ENCODE data around the gene EMC6. TPM values are rescaled to one million over a fixed set of nuclear protein-coding genes. Genes with fewer than 3 reads are reported as not detected.

Gene EMC6
- total RNA-seq, 1 donor from 2014 or later, result 44.4 TPM

- H3K27ac Mint-ChIP-seq (ENCODE audit: unreplicated experiment), result no peak overlapping the region
- no peak overlapping the region for H3K4me3 Mint-ChIP-seq (ENCODE audit: unreplicated experiment)
- H3K4me1 Mint-ChIP-seq (ENCODE audit: low read depth, unreplicated experiment), result no peaks in the 10 kb centered on the region
- no peaks in the 10 kb centered on the region for H3K36me3 Mint-ChIP-seq (ENCODE audit: unreplicated experiment)
- H3K27me3 Mint-ChIP-seq (ENCODE audit: unreplicated experiment), result peaks cover 4% of the 10 kb centered on the region
- no peak for DNase-seq
- H3K9me3 Mint-ChIP-seq (ENCODE audit: unreplicated experiment), result peaks cover 1% of the 10 kb centered on the region
- no peak for TF ChIP-seq CTCF (IDR thresholded peaks at IDR 0.05; ENCODE audit: partially characterized antibody, unreplicated experiment)
Observed at GRCh38 chr17:3710951-3711383, 42.4 kb downstream of the EMC6 start.

DNA sequence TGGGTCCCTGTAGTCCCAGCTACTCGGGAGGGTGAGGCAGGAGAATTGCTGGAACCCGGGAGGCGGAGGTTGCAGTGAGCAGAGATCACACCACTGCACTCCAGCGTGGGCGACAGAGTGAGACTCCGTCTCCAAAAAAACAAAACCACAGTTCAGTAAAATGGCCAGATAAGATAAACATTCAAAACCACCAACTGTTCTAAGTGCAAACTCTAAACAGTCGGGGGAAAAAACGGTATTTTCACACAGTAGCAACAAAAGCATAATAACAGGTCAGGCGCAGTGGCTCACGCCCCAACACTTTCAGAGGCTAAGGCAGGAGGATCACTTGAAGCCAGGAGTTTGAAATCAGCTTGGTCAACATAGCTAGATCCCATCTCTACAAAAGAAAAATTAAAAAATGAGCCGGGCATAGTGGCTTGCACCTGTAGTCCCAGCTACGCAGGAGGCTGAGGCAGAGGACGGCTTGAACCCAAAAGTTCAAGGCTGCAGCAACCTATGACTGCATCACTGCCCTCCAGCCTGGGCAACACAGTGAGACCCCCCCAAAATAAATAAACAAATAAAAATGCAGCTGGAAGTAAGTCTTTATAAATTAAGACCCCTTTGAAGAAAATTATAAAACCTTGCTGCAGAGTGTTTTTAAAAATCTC lies 44.3 kb downstream of the EMC6 start:
- Mint-ChIP-seq H3K27ac (ENCODE audit: unreplicated experiment) (no peak overlapping the region), H3K9me3 (ENCODE audit: unreplicated experiment) (peaks cover 1% of the 10 kb centered on the region), H3K4me1 (ENCODE audit: low read depth, unreplicated experiment) (no peaks in the 10 kb centered on the region)

DNA sequence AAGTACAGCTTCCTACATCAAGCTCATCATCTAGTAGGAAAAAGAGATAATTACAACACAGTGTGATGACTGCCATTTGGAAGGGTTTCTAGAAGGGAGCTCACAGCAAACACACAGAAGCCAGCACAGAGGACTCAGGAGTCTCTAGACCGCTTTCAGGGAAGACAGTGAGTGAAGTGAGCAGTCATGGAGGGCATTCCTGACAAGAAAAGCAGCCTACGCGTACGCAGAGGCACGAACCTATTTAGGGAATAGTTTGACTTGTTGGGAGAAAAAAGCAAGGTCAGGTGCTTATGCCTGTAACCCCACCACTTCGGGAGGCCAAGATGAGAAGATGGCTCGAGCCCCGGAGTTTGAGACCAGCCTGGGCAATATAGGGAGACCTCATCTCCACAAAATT lies 46.7 kb downstream of the EMC6 start:
- no peaks in the 10 kb centered on the region for H3K36me3 Mint-ChIP-seq (ENCODE audit: unreplicated experiment)
- no peak for TF ChIP-seq CTCF (IDR thresholded peaks at IDR 0.05; ENCODE audit: partially characterized antibody, unreplicated experiment)
- no peak overlapping the region for H3K4me3 Mint-ChIP-seq (ENCODE audit: unreplicated experiment)
- peaks cover 1% of the 10 kb centered on the region for H3K9me3 Mint-ChIP-seq (ENCODE audit: unreplicated experiment)
- no peaks in the 10 kb centered on the region for H3K4me1 Mint-ChIP-seq (ENCODE audit: low read depth, unreplicated experiment)
- no peak overlapping the region for H3K27ac Mint-ChIP-seq (ENCODE audit: unreplicated experiment)
- no peaks in the 10 kb centered on the region for H3K27me3 Mint-ChIP-seq (ENCODE audit: unreplicated experiment)
- no peak for DNase-seq

More for the DNA sequence above, 44.3 kb downstream of the EMC6 start:
- Mint-ChIP-seq H3K36me3 (ENCODE audit: unreplicated experiment) (no peaks in the 10 kb centered on the region), H3K4me3 (ENCODE audit: unreplicated experiment) (no peak overlapping the region), H3K27me3 (ENCODE audit: unreplicated experiment) (peaks cover 4% of the 10 kb centered on the region)
- DNase-seq, result no peak
- no peak for TF ChIP-seq CTCF (IDR thresholded peaks at IDR 0.05; ENCODE audit: partially characterized antibody, unreplicated experiment)

DNA sequence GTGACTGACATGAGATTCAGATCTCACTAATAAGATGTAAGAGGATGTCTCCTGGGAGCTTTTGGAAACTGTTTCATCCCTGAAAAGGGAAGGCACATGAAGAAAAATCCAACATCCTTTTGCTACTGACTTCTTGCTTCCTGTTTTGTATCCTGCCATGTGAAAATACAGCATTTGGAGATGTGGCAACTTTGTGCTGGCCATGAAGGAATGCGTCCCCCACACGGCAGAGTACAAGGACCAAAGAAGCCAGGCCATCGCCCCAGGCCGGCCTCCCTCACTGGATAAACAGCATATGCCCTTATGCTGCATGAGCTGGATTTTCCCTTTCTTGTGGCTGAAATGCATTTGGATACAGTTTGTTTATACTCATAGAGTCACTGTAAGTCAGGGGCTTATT lies 49.6 kb downstream of the EMC6 start:
- H3K4me3 Mint-ChIP-seq (ENCODE audit: unreplicated experiment), result no peak overlapping the region
- H3K27ac Mint-ChIP-seq (ENCODE audit: unreplicated experiment), result no peak overlapping the region

More for the DNA sequence above, 49.6 kb downstream of the EMC6 start:
- Mint-ChIP-seq H3K27me3 (ENCODE audit: unreplicated experiment) (no peaks in the 10 kb centered on the region), H3K9me3 (ENCODE audit: unreplicated experiment) (peaks cover 6% of the 10 kb centered on the region), H3K4me1 (ENCODE audit: low read depth, unreplicated experiment) (peaks cover 6% of the 10 kb centered on the region), H3K36me3 (ENCODE audit: unreplicated experiment) (no peaks in the 10 kb centered on the region)
- no peak for TF ChIP-seq CTCF (IDR thresholded peaks at IDR 0.05; ENCODE audit: partially characterized antibody, unreplicated experiment)
- DNase-seq, result no peak

All from glutamatergic neuron (in vitro differentiated cells).